Stimulated activated CD4-positive, alpha-beta T cell treated with anti-CD3 and anti-CD28 coated beads, Interleukin-1b, Interleukin-23, amount 100 ng/mL, for 24 hours (primary cell): ENCODE measurements around the gene FSD2.

Experiments used
- DNase-seq, 4 experiments: peaks; one replicate each; pipeline ENCODE4 v3.0.0-alpha.2; 2020; ENCODE audit warnings: low read depth in 4 of 4, low spot score in 1 of 4

Gene FSD2

GRCh38 chr15:82805994-82806406 lies at the start of gene FSD2:
TSS of gene FSD2 (minus strand) at chr15:82806069. CDS start at chr15:82787390, 18,679 bp downstream.
- no peak for DNase-seq

- no peak for DNase-seq
Measured at GRCh38 chr15:82854554-82854953, 48.7 kb upstream of the FSD2 start.

- no peak for DNase-seq
Measured at GRCh38 chr15:82852941-82853561, 47.2 kb upstream of the FSD2 start.

- no peak for DNase-seq
Measured at GRCh38 chr15:82851981-82852511, 46.2 kb upstream of the FSD2 start.

GRCh38 chr15:82851306-82851850 lies 45.5 kb upstream of the FSD2 start:
- no peak for DNase-seq

GRCh38 chr15:82850731-82851130 lies 44.9 kb upstream of the FSD2 start:
- DNase-seq: no peak

- DNase-seq: peak in 2 of 4 experiments; percentile 8 to 32
Measured at GRCh38 chr15:82849556-82850512, 44.0 kb upstream of the FSD2 start.

- DNase-seq: no peak
Measured at GRCh38 chr15:82848241-82848993, 42.5 kb upstream of the FSD2 start.

- no peak for DNase-seq
Measured at GRCh38 chr15:82847703-82848102, 41.8 kb upstream of the FSD2 start.

GRCh38 chr15:82846621-82847020 lies 40.8 kb upstream of the FSD2 start:
- DNase-seq: no peak

GRCh38 chr15:82845686-82846085 lies 39.8 kb upstream of the FSD2 start:
- no peak for DNase-seq

- no peak for DNase-seq
Measured at GRCh38 chr15:82843566-82843965, 37.7 kb upstream of the FSD2 start.

GRCh38 chr15:82840166-82840565 lies 34.3 kb upstream of the FSD2 start:
- no peak for DNase-seq

- no peak for DNase-seq
Measured at GRCh38 chr15:82839136-82839535, 33.3 kb upstream of the FSD2 start.

- DNase-seq: no peak
Measured at GRCh38 chr15:82838096-82838735, 32.3 kb upstream of the FSD2 start.

- DNase-seq: no peak
Measured at GRCh38 chr15:82835391-82835917, 29.6 kb upstream of the FSD2 start.

GRCh38 chr15:82833362-82833682 lies 27.5 kb upstream of the FSD2 start:
- no peak for DNase-seq

GRCh38 chr15:82832601-82833361 lies 26.9 kb upstream of the FSD2 start:
- peak in 1 of 4 experiments; percentile 41 for DNase-seq

- DNase-seq: no peak
Measured at GRCh38 chr15:82831894-82832600, 26.2 kb upstream of the FSD2 start.
